Activated T-cell treated with anti-CD3 and anti-CD28 coated beads, Interleukin-2, amount 50 U/mL, for 4 hours (primary cell): ENCODE results near the gene TM4SF4. TPM values are rescaled to one million over a fixed set of nuclear protein-coding genes. Genes with fewer than 3 reads are reported as not detected.

Experiments used
- ATAC-seq, 2 donors: fragments of 200-7000 bp; cut with Tn5 transposase; one replicate each; pipeline ENCODE4 v1.10.0; 2021
- DNase-seq: peaks from one replicate; pipeline ENCODE4 v3.0.0-alpha.2; 2020
- H3K27me3 Mint-ChIP-seq: one replicate; pipeline ENCODE4 v1.8.0; 2021; ENCODE audit warnings: low read depth, mixed read lengths
- H3K36me3 Mint-ChIP-seq: one replicate; pipeline ENCODE4 v1.8.0; 2022; ENCODE audit warnings: mixed read lengths; ENCODE audit not compliant: insufficient read depth
- H3K4me1 Mint-ChIP-seq: one replicate; pipeline ENCODE4 v1.8.0; 2021; ENCODE audit warnings: low read depth, mixed read lengths
- H3K4me3 Mint-ChIP-seq: one replicate; pipeline ENCODE4 v1.8.0; 2021; ENCODE audit warnings: mild to moderate bottlenecking, moderate library complexity, mixed read lengths
- H3K9me3 Mint-ChIP-seq: one replicate; pipeline ENCODE4 v1.8.0; 2021; ENCODE audit warnings: mixed read lengths
- total RNA-seq, 3 donors: library from RNA; stranded (reverse); gene quantifications; one replicate each; pipeline ENCODE4 v1.2.1, GENCODE V29; 2021

The TM4SF4 gene
- total RNA-seq, 3 donors from 2014 or later = 0.92 to 1.3 (median 1.0) TPM

DNA sequence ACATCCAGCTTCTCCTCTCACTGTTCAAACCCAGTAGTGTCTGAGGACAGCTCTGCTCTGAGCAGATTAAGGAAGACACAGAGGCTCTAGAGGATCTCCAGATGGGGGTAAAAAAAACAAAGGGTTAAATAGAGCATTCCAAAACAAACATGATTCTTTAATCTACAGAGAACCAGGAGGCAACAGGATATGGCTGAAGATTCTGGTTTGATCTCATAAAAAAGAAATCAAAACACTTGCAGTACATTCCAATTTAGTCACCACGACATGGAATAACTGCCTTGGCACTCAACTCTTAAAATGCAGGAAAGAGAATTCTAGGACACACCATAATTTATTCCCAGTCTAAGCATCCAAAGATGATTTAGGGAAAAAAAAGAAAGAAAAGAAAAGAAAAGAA, 32.0 kb downstream of the TM4SF4 start:
- peaks cover 6% of the 10 kb centered on the region for H3K4me1 Mint-ChIP-seq
- DNase-seq = no peak

DNA sequence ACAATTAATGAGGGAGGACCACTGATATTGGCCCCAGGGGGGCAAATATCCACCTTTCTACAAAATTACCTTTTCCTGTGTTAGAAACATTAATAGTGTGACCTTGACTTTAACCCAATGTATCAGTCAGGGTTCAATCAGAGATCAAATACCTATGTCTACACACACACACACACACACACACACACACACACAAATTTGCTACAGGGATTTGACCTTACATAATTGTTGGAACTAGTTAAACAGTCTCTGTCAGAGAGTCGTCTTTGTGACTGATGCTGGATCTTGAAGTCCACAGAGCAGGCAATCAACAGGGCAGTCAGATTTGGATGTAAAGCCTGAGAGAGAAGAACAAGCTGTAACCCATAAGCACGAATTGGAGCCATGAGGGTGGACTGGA, 32.5 kb downstream of the TM4SF4 start:
- Mint-ChIP-seq H3K36me3 (no peaks in the 10 kb centered on the region), H3K4me1 (peaks cover 6% of the 10 kb centered on the region), H3K4me3 (no peak overlapping the region), H3K9me3 (no peaks in the 10 kb centered on the region), H3K27me3 (peaks cover 14% of the 10 kb centered on the region)
- DNase-seq (no peak), ATAC-seq (no peak)

More for the DNA sequence above, 32.0 kb downstream of the TM4SF4 start:
- Mint-ChIP-seq H3K27me3 (peaks cover 14% of the 10 kb centered on the region), H3K9me3 (no peaks in the 10 kb centered on the region), H3K4me3 (no peak overlapping the region), H3K36me3 (no peaks in the 10 kb centered on the region)
- no peak for ATAC-seq

DNA sequence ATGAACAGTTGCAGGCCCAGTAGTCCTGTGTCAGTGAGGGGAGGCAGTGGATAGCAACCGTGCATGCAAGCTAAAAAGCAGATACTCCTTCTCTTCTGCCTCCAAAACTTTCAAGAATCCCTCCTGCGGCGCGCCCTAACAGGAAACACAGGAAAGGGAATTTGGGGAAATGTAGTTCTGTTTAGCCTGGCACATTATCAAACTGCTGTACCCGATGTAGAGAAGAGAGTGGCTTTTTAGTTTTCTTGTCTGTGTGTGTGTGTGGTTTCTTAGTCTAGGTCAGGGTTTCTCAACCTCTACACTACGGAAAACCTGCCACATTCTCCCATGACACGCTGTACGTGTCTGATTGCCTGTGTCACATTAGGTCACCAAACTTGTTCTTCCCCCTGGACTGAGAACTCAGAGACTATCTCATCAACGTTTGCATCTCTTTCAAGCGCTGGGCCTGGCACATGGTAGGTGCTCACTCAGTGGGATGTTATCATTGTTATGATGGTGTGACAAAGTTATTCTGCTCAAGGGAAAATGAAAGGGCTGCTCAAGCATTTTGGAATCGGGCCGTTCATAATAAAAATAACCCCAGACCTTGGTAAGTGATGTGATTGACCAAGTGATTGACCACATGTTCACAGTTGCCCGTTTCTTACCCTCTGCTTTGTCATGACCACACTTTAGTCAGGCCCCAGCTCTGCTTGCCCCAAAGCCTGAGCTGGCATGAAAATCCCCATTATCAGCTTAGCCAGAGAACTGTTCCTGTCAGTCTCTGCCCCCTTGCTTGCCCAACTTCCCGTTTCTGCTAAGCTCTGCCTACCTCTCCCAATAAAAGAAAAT, 33.2 kb downstream of the TM4SF4 start:
- Mint-ChIP-seq H3K4me1 (peaks cover 11% of the 10 kb centered on the region), H3K27me3 (peaks cover 20% of the 10 kb centered on the region), H3K4me3 (no peak overlapping the region), H3K9me3 (no peaks in the 10 kb centered on the region), H3K36me3 (no peaks in the 10 kb centered on the region)
- DNase-seq = no peak
- ATAC-seq = peak in 1 of 2 donors; percentile 44

DNA sequence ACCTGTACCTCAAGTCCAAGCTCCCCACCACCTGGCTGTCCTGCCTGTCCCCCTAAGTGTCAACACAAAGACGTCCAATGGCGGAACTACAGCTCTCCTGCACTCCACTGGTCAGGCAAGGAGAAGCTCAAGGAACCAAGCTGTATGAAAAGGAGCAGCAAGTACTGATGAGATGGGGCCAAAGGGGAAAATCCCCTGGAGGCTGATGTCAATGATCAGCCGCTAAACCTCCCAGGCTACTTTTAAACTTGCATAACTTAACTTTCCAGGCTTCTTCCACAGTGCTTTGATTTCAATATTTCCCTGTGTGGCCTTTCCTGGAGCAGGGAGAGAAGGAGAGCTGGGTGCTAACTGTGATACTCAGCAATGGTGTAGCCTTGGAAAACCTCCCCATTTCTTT, 35.0 kb downstream of the TM4SF4 start:
- Mint-ChIP-seq H3K9me3 (no peaks in the 10 kb centered on the region), H3K4me3 (no peak overlapping the region), H3K27me3 (peaks cover 19% of the 10 kb centered on the region), H3K4me1 (peaks cover 11% of the 10 kb centered on the region), H3K36me3 (no peaks in the 10 kb centered on the region)
- ATAC-seq = no peak
- no peak for DNase-seq

DNA sequence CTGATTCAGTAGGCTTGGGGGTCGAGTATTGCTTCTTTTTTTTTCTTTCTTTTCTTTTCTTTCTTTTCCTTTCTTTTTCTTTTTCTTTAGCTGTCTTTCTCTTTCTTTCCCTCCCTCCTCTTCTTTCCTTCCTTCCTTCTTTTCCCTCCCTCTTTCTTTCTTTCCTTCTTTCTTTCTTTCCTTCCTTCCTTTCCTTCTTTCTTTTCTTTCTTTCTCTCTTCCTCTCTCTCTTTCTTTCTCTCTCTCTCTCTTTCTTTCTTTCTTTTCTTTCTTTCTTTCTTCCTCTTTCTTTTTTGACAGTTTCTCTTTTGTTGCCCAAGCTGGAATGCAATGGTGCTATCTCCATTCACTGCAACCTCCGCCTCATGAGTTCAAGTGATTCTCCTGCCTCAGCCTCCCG, 36.0 kb downstream of the TM4SF4 start:
- no peaks in the 10 kb centered on the region for H3K9me3 Mint-ChIP-seq
- DNase-seq (no peak), ATAC-seq (no peak)
- peaks cover 16% of the 10 kb centered on the region for H3K27me3 Mint-ChIP-seq
- no peaks in the 10 kb centered on the region for H3K36me3 Mint-ChIP-seq
- H3K4me3 Mint-ChIP-seq = no peak overlapping the region
- peaks cover 11% of the 10 kb centered on the region for H3K4me1 Mint-ChIP-seq

DNA sequence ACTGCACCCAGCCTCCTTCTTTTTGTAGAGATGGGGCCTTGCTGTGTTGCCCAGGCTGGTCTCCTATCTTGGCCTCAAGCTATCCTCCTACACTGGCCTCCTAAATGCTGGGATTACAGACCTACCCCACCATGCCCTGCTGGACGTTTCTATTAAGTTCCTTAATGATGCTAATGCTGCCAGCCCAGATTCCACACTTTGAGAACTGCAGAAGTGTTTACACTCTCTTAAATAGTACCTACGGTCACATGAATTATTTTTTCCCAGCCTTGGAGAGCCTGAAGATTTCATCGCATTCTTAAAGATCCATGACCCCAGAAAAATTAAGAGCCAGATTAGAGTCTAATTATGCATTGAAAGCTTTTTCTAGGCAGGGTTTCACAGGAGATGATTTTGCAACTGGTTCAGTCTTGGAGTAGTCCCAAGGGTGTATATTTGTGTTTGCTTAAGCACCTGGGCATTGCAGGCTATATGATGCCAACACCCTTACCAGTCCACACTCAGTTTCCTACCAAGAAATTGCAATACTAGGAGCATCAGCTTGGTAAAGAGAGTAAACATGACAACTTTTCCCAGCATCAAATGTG, 36.6 kb downstream of the TM4SF4 start:
- Mint-ChIP-seq H3K4me1 (peaks cover 11% of the 10 kb centered on the region), H3K36me3 (no peaks in the 10 kb centered on the region), H3K27me3 (peaks cover 16% of the 10 kb centered on the region), H3K4me3 (no peak overlapping the region), H3K9me3 (no peaks in the 10 kb centered on the region)
- ATAC-seq (no peak), DNase-seq (no peak)

DNA sequence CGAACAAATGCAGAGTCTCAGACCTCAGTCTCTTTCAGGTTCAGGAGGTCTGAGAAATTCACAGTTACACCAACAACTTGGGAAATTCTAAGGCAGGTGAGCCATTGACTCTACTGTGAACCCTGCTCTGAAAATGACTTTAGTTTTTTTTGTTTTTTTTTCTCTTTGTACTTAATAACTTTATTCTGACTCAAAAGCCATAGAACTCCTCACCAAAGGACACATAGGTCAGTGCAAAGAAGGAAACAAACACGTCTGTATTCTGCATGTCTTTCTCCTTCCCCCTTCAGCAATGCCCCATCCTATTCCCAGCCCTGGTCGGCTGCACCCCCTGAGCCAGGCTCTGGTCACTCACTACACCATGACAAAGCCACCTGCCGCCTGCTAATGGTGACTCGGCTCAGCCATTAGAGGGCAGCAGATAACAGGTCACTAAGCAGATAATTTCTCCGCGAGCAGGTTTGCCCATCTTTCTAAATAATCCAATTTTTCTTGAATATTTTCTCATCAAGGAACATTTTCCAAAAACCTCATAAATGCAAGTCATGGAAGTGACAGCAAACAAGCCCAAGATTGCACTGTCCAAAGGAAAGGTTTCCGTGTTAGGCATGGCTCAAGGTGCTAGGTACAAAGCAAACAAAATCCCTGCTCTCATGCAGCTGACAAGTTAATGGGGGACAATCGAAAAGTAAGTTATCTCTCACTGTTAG, 37.7 kb downstream of the TM4SF4 start:
- H3K4me3 Mint-ChIP-seq = no peak overlapping the region
- ATAC-seq = peak; percentile 58 to 62

DNA sequence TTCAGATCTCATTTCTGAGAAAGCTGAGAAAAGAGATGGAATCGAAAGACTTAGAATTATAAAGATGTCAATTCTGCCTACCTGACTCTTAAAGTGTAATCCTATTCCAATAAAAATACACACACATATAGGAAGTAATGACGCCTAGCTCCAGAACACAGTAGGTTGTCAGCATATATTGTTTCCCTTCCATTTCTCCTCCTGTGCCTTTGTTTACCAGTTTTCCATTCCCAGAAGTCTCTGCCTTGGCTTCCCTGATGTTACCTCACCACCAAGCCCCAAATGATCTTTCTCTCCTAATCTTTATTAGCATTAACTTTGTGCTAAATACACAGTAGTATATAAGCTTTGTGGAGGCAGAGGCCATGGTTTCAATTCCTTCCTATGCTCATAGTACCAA, 40.0 kb downstream of the TM4SF4 start:
- ATAC-seq (no peak), DNase-seq (no peak)
- Mint-ChIP-seq H3K4me3 (no peak overlapping the region), H3K27me3 (peaks cover 12% of the 10 kb centered on the region), H3K9me3 (no peaks in the 10 kb centered on the region), H3K36me3 (no peaks in the 10 kb centered on the region), H3K4me1 (peaks cover 5% of the 10 kb centered on the region)

More for the DNA sequence above, 37.7 kb downstream of the TM4SF4 start:
- peaks cover 11% of the 10 kb centered on the region for H3K4me1 Mint-ChIP-seq
- DNase-seq = no peak
- H3K27me3 Mint-ChIP-seq = peaks cover 16% of the 10 kb centered on the region
- H3K36me3 Mint-ChIP-seq = no peaks in the 10 kb centered on the region
- no peaks in the 10 kb centered on the region for H3K9me3 Mint-ChIP-seq

DNA sequence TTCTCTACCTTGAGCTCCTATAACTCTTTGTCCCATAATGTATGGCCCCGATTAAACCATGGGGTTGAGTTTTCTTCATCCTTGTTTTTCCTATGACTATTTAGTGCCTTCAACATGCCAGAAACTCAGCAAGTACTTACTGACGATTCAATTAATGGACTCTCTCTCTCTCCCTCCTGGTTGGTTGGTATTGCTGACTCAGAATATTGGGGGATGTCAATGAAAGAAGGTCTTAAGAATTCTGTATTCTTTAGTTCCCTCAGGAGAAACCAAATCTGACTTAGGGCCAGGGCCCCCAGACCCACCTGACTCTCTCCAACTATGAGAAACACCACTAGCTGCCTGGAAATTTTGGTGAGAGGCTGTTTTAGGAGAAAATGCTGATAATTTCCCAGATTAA, 40.8 kb downstream of the TM4SF4 start:
- H3K36me3 Mint-ChIP-seq = no peaks in the 10 kb centered on the region
- ATAC-seq (no peak), DNase-seq (no peak)
- no peaks in the 10 kb centered on the region for H3K9me3 Mint-ChIP-seq
- peaks cover 5% of the 10 kb centered on the region for H3K4me1 Mint-ChIP-seq
- H3K27me3 Mint-ChIP-seq = peaks cover 12% of the 10 kb centered on the region
- H3K4me3 Mint-ChIP-seq = no peak overlapping the region

DNA sequence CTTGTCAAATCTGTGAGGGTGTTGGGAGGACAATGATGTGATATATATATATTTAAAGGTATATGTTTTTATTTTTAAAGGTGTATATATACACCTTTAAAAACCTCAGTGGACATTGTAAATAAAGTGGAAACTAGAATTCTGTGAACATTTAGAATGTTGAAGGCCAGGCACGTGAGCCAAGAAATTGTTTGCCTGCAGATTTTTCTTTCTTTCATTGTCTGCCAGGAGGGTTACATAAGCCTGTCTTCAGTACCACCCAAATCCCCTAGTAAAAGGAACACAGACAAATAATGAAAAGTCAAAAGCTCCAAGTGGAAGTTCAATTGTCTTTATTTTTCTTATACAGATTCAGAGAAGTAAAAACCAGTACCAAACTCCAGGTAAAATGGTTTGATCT, 42.4 kb downstream of the TM4SF4 start:
- H3K4me3 Mint-ChIP-seq = no peak overlapping the region
- H3K9me3 Mint-ChIP-seq = no peaks in the 10 kb centered on the region
- peaks cover 7% of the 10 kb centered on the region for H3K27me3 Mint-ChIP-seq
- peaks cover 5% of the 10 kb centered on the region for H3K4me1 Mint-ChIP-seq
- H3K36me3 Mint-ChIP-seq = no peaks in the 10 kb centered on the region
- ATAC-seq = no peak
- no peak for DNase-seq

DNA sequence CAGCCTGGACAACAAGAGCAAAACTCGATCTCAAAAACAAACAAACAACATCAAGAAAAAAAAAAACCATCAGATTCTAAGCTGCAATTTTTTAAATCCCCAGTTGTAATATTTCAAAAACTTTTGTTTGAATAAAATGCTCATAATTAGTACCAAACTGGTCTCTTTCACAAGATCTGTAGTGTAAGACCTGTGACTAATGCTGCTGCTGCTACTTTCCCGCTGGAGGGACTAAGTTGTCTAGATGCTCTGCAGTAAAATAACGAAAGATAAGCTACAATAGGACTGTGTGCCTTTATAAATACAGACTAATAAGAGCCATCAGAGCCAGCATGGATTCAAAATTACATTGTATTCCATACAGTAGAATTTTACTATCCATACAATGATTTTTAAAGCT, 45.4 kb downstream of the TM4SF4 start:
- Mint-ChIP-seq H3K4me3 (no peak overlapping the region), H3K36me3 (no peaks in the 10 kb centered on the region), H3K27me3 (no peaks in the 10 kb centered on the region), H3K9me3 (no peaks in the 10 kb centered on the region), H3K4me1 (no peaks in the 10 kb centered on the region)
- ATAC-seq (no peak), DNase-seq (no peak)

DNA sequence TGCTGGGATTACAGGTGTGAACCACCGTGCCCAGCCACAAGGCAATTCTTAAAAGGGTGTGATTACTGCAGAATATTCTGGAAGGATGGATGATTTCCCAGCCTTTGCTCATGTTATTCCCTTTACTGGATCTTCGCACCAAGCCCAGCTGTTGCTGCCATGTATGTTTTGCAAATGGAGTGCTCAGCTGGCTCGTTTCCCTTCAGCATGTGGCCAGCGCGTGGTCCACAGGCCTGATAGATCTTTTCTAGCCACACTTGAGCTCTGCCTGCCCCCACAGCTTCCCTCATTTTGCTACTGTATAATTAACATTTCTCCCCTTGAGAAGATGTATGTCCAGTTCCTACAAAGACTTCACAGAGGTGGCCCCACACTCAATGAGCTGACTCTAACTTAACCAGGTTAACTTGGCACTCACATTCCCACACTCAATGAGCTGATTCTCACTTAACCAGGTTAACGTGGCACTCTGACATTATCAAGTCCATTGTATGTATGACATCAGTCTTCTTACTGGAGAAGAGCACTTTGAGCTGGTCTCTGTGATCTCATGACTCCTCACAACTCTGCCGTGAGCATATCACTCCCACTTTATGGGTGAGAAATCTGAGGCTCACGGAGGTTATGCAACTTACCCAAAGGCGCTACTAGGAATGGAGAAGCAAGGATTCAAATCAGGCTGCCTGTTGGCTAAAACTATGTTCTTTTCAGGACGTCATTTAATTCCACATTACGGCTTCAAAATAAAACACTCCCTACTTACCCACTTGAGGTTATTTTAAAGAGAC, 49.2 kb downstream of the TM4SF4 start:
- no peak overlapping the region for H3K4me3 Mint-ChIP-seq
- peaks cover 3% of the 10 kb centered on the region for H3K4me1 Mint-ChIP-seq
- H3K9me3 Mint-ChIP-seq = no peaks in the 10 kb centered on the region
- ATAC-seq = no peak
- H3K36me3 Mint-ChIP-seq = no peaks in the 10 kb centered on the region
- no peak for DNase-seq
- H3K27me3 Mint-ChIP-seq = no peaks in the 10 kb centered on the region

DNA sequence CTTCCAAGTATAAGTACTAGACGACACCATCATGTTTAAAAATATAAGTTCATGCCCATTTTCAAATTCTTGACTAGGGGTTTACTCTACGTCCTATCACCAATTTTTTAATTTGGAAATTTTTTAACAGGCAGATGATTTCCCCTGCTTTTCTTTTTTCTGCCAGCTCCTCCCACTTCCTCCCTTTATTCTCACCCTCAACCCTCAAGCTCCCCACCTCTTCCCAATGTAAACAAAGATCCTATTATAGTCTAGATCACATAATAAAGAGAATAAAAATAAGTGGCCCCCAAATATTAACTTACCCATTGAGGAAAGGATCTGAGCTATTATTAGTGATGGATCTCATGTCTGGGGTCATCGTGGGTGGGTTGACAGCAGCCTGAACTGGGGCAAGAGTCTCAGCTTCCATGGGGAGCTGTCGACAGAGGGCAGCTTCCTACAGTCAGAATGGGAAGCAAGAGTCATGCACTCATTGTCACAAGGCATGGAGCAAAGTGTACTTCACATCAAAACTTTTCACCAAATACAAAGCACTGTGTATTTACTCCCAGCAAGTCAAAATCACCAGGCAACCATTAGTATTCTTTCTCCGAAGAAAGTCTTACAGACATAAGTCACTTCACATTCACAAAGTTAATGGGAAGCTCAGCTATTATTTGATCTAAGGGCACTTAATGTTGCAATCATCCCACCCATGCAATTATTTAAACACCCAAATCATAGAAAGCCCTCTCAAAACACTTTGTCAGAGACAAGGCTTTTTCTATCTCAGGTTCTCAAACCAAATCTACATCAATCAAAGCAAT, 53.2 kb downstream of the TM4SF4 start:
- peaks cover 4% of the 10 kb centered on the region for H3K4me1 Mint-ChIP-seq
- H3K9me3 Mint-ChIP-seq = no peaks in the 10 kb centered on the region
- H3K36me3 Mint-ChIP-seq = no peaks in the 10 kb centered on the region
- ATAC-seq (no peak), DNase-seq (no peak)
- no peak overlapping the region for H3K4me3 Mint-ChIP-seq
- peaks cover 2% of the 10 kb centered on the region for H3K27me3 Mint-ChIP-seq

DNA sequence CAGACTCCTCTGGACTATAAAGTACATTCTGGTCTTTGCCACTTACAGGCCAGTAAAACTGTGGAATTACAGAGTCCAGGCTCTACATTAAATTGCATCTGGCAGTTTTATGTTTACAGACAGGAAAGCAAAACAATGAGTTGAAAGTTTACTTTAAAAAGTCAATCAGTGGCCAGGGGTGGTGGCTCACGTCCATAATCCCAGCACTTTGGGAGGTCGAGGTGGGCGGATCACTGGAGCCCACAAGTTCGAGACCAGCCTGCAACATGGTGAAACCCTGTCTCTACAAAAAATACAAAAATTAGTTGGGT, 53.8 kb downstream of the TM4SF4 start:
- Mint-ChIP-seq H3K36me3 (no peaks in the 10 kb centered on the region), H3K9me3 (no peaks in the 10 kb centered on the region), H3K4me1 (peaks cover 4% of the 10 kb centered on the region), H3K4me3 (no peak overlapping the region), H3K27me3 (peaks cover 2% of the 10 kb centered on the region)
- ATAC-seq = no peak
- no peak for DNase-seq
